Vagina (tissue), 2 donors: ENCODE data around the gene CR1L.

Experiments used
- CTCF ChIP-seq, 3 experiments: fragments of 450-650 bp in 2 of 3; fragments of 200-600 bp in 1 of 3; sonication (generic) in 1 of 3; IDR thresholded peaks; one replicate each; pipeline ENCODE4 v1.5.1; 2017 to 2019; ENCODE audit warnings: antibody characterized with exemption in 3 of 3, mild to moderate bottlenecking in 2 of 3, moderate library complexity in 2 of 3
- POLR2A ChIP-seq, 2 donors: fragments of 450-650 bp; IDR thresholded peaks; one replicate each; pipeline ENCODE4 v1.6.1; 2017; ENCODE audit warnings: antibody characterized with exemption in 2 of 2, mild to moderate bottlenecking in 2 of 2, moderate library complexity in 2 of 2
- POLR2AphosphoS5 ChIP-seq, 2 donors: sonication (generic); formaldehyde crosslinking; IDR thresholded peaks; one replicate each; pipeline ENCODE4 v1.9.0; 2017; ENCODE audit warnings: antibody characterized with exemption in 2 of 2, mild to moderate bottlenecking in 2 of 2, low read depth in 1 of 2; ENCODE audit not compliant: insufficient read depth in 1 of 2

GRCh38 chr1:207658408-207658807, 13.5 kb downstream of the CR1L start:
- TF ChIP-seq CTCF (IDR thresholded peaks at IDR 0.05) (no peak), POLR2A (IDR thresholded peaks at IDR 0.05) (no peak), POLR2AphosphoS5 (IDR thresholded peaks at IDR 0.05; ENCODE audit: insufficient read depth in 1 of 2, low read depth in 1 of 2) (no peak)
